GM10248 (cell line): ENCODE measurements around the gene DNAJC8.
A peak's percentile ranks its signal among the peaks of the same experiment; 100 is the strongest.

Source experiments
- CTCF ChIA-PET: fragments of 300-600 bp; sonication (Branson Sonifier 250); formaldehyde crosslinking; extraction: SDS; loops from one replicate; lab custom pipeline; 2021; ENCODE audit warnings: antibody characterized with exemption; lab: Yijun Ruan, JAX
- POLR2A ChIA-PET: fragments of 350-650 bp; sonication (Branson Sonifier 250); formaldehyde crosslinking; extraction: SDS; loops from one replicate; lab custom pipeline; 2020; ENCODE audit warnings: antibody characterized with exemption; lab: Yijun Ruan, JAX
- DNase-seq: peaks from one replicate; pipeline ENCODE4 v3.0.0; 2012; ENCODE audit errors: extremely low spot score
- CTCF ChIP-seq: IDR thresholded peaks from 2 replicates; pipeline ENCODE4 v1.5.1; 2012; ENCODE audit warnings: mild to moderate bottlenecking, low read depth; ENCODE audit errors: extremely low read depth, missing control alignments, control extremely low read depth

Gene DNAJC8

GRCh38 chr1:28229089-28229488, 3.7 kb downstream of the DNAJC8 start:
- POLR2A ChIA-PET = no interaction called here
- CTCF ChIA-PET = interaction anchor here (1.0 kb wide), 1 partner anchor 20 kb away, joined by 3 read pairs; no protein-coding TSS in a partner anchor

GRCh38 chr1:28213315-28213714, 19.5 kb downstream of the DNAJC8 start:
- ChIA-PET POLR2A (interaction anchor here (0.7 kb wide), 1 partner anchor 52 kb away, joined by 3 read pairs; no protein-coding TSS in a partner anchor), CTCF (interaction anchor here (0.7 to 11.4 kb wide), 6 partner anchors 12 to 356 kb away, joined by 3 to 247 read pairs (median 3); partner anchors contain the start of gene EYA3)
- TF ChIP-seq CTCF = no peak
- no peak for DNase-seq

More at GRCh38 chr1:28229089-28229488, 3.7 kb downstream of the DNAJC8 start:
- no peak for DNase-seq
- no peak for TF ChIP-seq CTCF

GRCh38 chr1:28209700-28210099, 23.1 kb downstream of the DNAJC8 start:
- DNase-seq = no peak
- POLR2A ChIA-PET = interaction anchor here (2.1 kb wide), 1 partner anchor 118 kb away, joined by 5 read pairs; no protein-coding TSS in a partner anchor
- CTCF ChIA-PET = interaction anchor here (0.7 to 11.4 kb wide), 38 partner anchors 8 to 667 kb away, joined by 3 to 247 read pairs (median 6); partner anchors contain the start of genes EYA3 and XKR8
- no peak for TF ChIP-seq CTCF

- CTCF ChIA-PET = interaction anchor here (0.7 to 11.4 kb wide), 44 partner anchors 9 to 668 kb away, joined by 3 to 247 read pairs (median 4); partner anchors contain the start of genes EYA3, PPP1R8 and XKR8
- POLR2A ChIA-PET = interaction anchor here (2.1 kb wide), 1 partner anchor 117 kb away, joined by 5 read pairs; no protein-coding TSS in a partner anchor
- peak; percentile 74 for TF ChIP-seq CTCF
- DNase-seq = peak; percentile 63
Observed at GRCh38 chr1:28208818-28209441, 23.9 kb downstream of the DNAJC8 start.

GRCh38 chr1:28205243-28205642, 27.6 kb downstream of the DNAJC8 start:
- ChIA-PET POLR2A (interaction anchor here (0.6 kb wide), 1 partner anchor 438 kb away, joined by 4 read pairs; no protein-coding TSS in a partner anchor), CTCF (interaction anchor here (0.8 to 11.4 kb wide), 4 partner anchors 9 to 265 kb away, joined by 3 to 247 read pairs (median 6); partner anchors contain the start of gene EYA3)

More at GRCh38 chr1:28205243-28205642, 27.6 kb downstream of the DNAJC8 start:
- DNase-seq = no peak
- no peak for TF ChIP-seq CTCF
